Heart right ventricle (tissue), 16 donors: ENCODE results near the gene RPA1. TPM values are rescaled to one million over a fixed set of nuclear protein-coding genes. Genes with fewer than 3 reads are reported as not detected.

Experiments
- ATAC-seq, 8 donors: fragments of 200-7000 bp; cut with Tn5 transposase; one replicate each; pipeline ENCODE4 v1.9.1; 2020; ENCODE audit warnings: mild to moderate bottlenecking in 8 of 8, moderate library complexity in 8 of 8, moderate number of reproducible peaks in 1 of 8
- DNase-seq, 2 donors: peaks; one replicate each; pipeline ENCODE4 v3.0.0-alpha.2; 2020
- H3K27ac ChIP-seq, 10 donors: fragments of 200-600 bp; sonication (generic) in 2 of 10; one replicate each; pipeline versions ENCODE4 v1.5.0 to v1.8.0; 2020 to 2022; ENCODE audit warnings: mild to moderate bottlenecking in 3 of 10
- H3K27me3 ChIP-seq, 7 donors: fragments of 200-600 bp; one replicate each; pipeline ENCODE4 v1.8.0; 2021 to 2022; ENCODE audit warnings: mild to moderate bottlenecking in 2 of 7
- H3K36me3 ChIP-seq, 9 donors: fragments of 200-600 bp; sonication (generic) in 1 of 9; one replicate each; pipeline versions ENCODE4 v1.5.0 to v1.8.0; 2020 to 2022; ENCODE audit warnings: mild to moderate bottlenecking in 2 of 9
- H3K4me1 ChIP-seq, 9 donors: fragments of 200-600 bp; sonication (generic) in 1 of 9; one replicate each; pipeline versions ENCODE4 v1.5.0 to v1.8.0; 2020 to 2022; ENCODE audit warnings: mild to moderate bottlenecking in 4 of 9
- H3K4me3 ChIP-seq, 10 donors: fragments of 200-600 bp; sonication (generic) in 2 of 10; one replicate each; pipeline versions ENCODE4 v1.5.0 to v1.8.0; 2020 to 2022; ENCODE audit warnings: mild to moderate bottlenecking in 7 of 10, moderate library complexity in 2 of 10
- H3K9me3 ChIP-seq, 11 donors: fragments of 200-600 bp in 10 of 11; sonication (generic) in 2 of 11; one replicate each; pipeline versions ENCODE4 v1.5.0 to v1.8.0; 2013 to 2022; ENCODE audit warnings: mild to moderate bottlenecking in 2 of 11, control low read depth in 1 of 11, moderate library complexity in 1 of 11
- WGBS, 2 donors: extraction: QIAGEN DNeasy Blood & Tissue Kit; methylation state at CpG; one replicate each; pipeline ENCODE4 v1.1.7; 2013; ENCODE audit warnings: inconsistent platforms in 1 of 2; 5-methylcytosine and 5-hydroxymethylcytosine counted together
- intact Hi-C, 10 donors: fragments of 100-400 bp; cut with DNase I; formaldehyde crosslinking; loops; one replicate each; pipeline versions ENCODE4 v1.11.1 to v1.14.2; 2022
- polyA plus RNA-seq, 2 donors: library from polyadenylated mRNA; stranded (reverse); fragments of 200-250 nt; gene quantifications; one replicate each; pipeline ENCODE4 v1.2.3, GENCODE V29; 2013
- total RNA-seq, 10 donors: library from RNA; stranded (reverse); fragmentation: NEBNext Ultra II Directional in 3 of 10; extraction: Animal tissue kit (Norgen Biotek cat#: 25700) in 3 of 10; gene quantifications; one replicate each; pipeline versions ENCODE4 v1.2.1 to v1.2.4, GENCODE V29; 2021 to 2023
- TF ChIP-seq, protein P1 (sequence below), 9 donors: fragments of 200-600 bp; sonication (generic) in 2 of 9; IDR thresholded peaks; one replicate each; pipeline versions ENCODE4 v1.5.0 to v1.8.0; 2021 to 2022; ENCODE audit warnings: antibody characterized with exemption in 9 of 9, mild to moderate bottlenecking in 5 of 9, moderate library complexity in 1 of 9
- donor health status: Arrhythmogenic right ventricular cardiomyopathy.
- donor health status: ischemic (EF 13 %, LVEDD 7.1; RV severe dilation, severe dysfunction).
- donor health status: healthy with polysubstance abuse.
- donor health status: DM: no; HTN: yes; CAD: no.
- donor health status: DM: no; HTN: no; CAD: no.
- donor health status: ischemic (EF 25% LVEDD 6.9; RV normal size, moderate dysfunction).
- donor health status: ischemic (EF 25% LVEDD 5.7; RV mildly dilated, moderate dysfunction).
- donor health status: healthy.
- donor health status: DM: yes; HTN: yes; CAD: no.
- donor health status: Ischemic cardiomyopathy.
- donor health status: ischemic (EF 35%, LVEDD 5.7; RV mildly dilated, moderate dysfunction).
- donor health status: nonischemic (EF 11% LVEDD 7.7; RV severe dilation, severe dysfunction).
- donor health status: DM: yes; HTN: yes; CAD: no.
- donor health status: PGD.
- donor health status: ischemic (EF 29% LVEDD 5.4; RV normal size, mild dysfunction).
- donor health status: nonischemic (EF 23%, LVEDD 6.1; RV moderate dilation, normal function).

The RPA1 gene
- total and polyA plus RNA-seq, 12 donors: 7.2 to 96.6 (median 65.9) TPM

DNA sequence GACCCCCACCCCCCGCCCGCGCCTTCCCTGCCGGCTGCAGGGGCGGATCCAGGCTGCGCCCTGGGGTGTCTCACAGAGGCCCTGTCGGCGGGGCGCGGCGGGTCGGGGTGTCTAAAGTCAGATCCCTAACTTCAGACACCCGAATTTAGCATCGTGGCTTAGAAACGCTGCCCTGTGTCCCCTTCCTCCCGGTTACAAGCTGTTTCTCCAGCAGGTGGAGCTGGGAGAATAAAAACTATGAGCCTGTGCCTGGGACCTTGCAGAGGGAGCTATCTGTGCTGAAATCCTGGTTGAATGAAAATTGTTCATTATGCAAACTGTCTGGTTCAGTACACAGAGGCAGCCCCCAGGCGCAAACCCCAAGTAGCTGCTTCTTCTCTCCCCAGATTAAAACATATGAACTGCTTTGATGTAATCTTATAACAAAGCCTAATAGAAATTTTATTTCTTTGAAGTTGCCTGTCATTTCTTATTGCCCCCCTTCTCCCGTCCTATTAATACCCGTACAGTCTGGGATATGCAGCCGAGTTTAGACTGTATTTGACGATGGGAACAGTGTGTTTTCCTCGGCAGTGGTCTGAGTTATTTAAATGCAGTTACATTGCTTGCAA is 79.0 kb downstream of the RPA1 start:
- intact Hi-C loops: loop anchor here in 8 of 10 donors (1.0 to 10.0 kb wide), 6 partner anchors 116 to 376 kb away; partner anchors contain the start of genes OVCA2 (in 2 of the 8) and RTN4RL1 (in 1 of the 8)
- peaks cover 10 to 82% (median 49%) of the 10 kb centered on the region in 7 donors for H3K27me3 ChIP-seq
- peak in 1 of 2 donors; percentile 76 for DNase-seq

DNA sequence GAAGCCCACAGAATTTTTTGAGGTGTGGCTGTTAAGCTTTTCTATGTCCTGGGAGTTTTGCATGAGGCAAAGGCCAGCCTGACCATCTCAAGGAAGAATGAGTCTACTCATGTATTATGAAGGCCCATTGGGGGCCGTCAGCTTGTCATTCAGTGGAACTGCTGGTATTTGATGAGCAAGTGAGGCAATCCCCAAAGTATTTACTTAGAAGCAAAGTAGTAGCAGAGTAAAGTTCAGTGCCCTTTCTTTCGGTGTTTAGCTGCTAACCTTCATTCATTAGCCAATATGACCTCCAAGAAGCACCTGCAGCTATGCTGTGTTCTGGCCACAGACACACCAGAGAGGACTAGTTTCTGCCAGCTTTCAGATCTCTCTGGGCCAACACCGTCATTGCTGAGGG is 80.2 kb downstream of the RPA1 start:
- Histone ChIP-seq H3K4me3 (no peak overlapping the region), H3K27me3 (peaks cover 10 to 78% (median 49%) of the 10 kb centered on the region in 7 donors), H3K4me1 (peaks cover 3 to 21% (median 13%) of the 10 kb centered on the region in 9 donors), H3K27ac (no peak overlapping the region), H3K36me3 (no peaks in the 10 kb centered on the region), H3K9me3 (no peaks in the 10 kb centered on the region)
- intact Hi-C loops: loop anchor here in 9 of 10 donors (2.0 to 10.0 kb wide), 6 partner anchors 117 to 375 kb away; partner anchors contain the start of genes OVCA2 (in 2 of the 9) and RTN4RL1 (in 1 of the 9)
- no peak for ATAC-seq
- DNase-seq: no peak
- WGBS, 2 donors: 71 to 83% methylated on average over 3 of the region's 3 CpGs
- TF ChIP-seq, protein P1, sequence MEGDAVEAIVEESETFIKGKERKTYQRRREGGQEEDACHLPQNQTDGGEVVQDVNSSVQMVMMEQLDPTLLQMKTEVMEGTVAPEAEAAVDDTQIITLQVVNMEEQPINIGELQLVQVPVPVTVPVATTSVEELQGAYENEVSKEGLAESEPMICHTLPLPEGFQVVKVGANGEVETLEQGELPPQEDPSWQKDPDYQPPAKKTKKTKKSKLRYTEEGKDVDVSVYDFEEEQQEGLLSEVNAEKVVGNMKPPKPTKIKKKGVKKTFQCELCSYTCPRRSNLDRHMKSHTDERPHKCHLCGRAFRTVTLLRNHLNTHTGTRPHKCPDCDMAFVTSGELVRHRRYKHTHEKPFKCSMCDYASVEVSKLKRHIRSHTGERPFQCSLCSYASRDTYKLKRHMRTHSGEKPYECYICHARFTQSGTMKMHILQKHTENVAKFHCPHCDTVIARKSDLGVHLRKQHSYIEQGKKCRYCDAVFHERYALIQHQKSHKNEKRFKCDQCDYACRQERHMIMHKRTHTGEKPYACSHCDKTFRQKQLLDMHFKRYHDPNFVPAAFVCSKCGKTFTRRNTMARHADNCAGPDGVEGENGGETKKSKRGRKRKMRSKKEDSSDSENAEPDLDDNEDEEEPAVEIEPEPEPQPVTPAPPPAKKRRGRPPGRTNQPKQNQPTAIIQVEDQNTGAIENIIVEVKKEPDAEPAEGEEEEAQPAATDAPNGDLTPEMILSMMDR (IDR thresholded peaks at IDR 0.05): no peak

More for the DNA sequence above, 79.0 kb downstream of the RPA1 start:
- Histone ChIP-seq H3K36me3 (no peaks in the 10 kb centered on the region), H3K27ac (no peak overlapping the region), H3K9me3 (no peaks in the 10 kb centered on the region), H3K4me3 (peak overlapping the region in 8 of 10 donors; percentile 14 to 48 (median 33)), H3K4me1 (peaks cover 3 to 29% (median 13%) of the 10 kb centered on the region in 9 donors)
- TF ChIP-seq, protein P1 (IDR thresholded peaks at IDR 0.05): peak; percentile 48 to 89 (median 73)
- ATAC-seq: peak; percentile 61 to 89 (median 86)
- 3 to 6% methylated on average over 22 of the region's 22 CpGs for WGBS, 2 donors

DNA sequence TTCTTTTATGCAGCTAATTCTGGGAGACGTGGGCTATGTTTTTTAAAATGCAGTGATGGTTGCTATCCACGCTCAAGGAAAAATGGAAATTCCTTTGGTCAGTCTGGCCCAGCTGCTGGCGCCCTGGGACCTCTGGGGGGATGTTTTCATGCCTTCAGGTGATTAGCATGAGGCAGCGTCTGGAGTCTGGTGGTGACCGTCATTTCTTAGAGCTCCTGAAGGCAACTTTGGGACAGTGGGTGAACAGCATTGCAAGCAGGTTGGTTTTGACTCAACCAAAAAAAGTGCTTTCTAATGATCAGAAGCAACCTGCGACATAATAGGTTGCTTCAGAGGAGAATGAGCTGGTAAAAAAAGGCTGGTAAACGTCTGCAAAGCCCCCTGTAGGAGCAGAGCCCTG is 82.3 kb downstream of the RPA1 start:
- H3K27ac ChIP-seq: no peak overlapping the region

DNA sequence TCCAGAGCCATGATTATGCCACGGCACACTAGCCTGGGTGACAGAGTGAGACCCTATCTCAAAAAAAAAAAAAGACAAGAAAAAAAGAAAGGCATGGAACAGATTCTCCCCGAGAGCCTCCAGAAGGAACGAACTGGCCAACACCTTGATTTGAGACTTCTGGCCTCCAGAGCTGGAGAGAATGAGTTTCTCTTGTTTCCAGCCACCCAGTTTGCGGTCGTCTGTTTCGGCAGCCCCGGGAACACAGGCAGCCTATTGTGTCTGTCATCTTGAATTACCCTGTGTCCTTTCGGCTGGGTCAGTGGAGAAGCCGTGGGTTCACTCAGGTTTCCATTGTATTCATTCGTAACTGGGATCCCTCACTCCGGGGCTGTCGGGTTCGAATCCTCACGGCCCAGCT is 83.9 kb downstream of the RPA1 start:
- TF ChIP-seq, protein P1 (IDR thresholded peaks at IDR 0.05): no peak
- ATAC-seq (no peak), DNase-seq (no peak)
- intact Hi-C loops: loop anchor here in 2 of 10 donors (5.0 to 10.0 kb wide), 2 partner anchors 114 to 361 kb away; partner anchors contain the start of gene RTN4RL1 (in 1 of the 2)
- Histone ChIP-seq H3K27ac (no peak overlapping the region), H3K4me1 (peaks cover 0 to 5% (median 2%) of the 10 kb centered on the region in 9 donors), H3K36me3 (no peaks in the 10 kb centered on the region), H3K4me3 (no peak overlapping the region), H3K9me3 (no peaks in the 10 kb centered on the region), H3K27me3 (peaks cover 0 to 46% (median 29%) of the 10 kb centered on the region in 7 donors)
- WGBS, 2 donors: 86 to 93% methylated on average over 14 of the region's 14 CpGs

More for the DNA sequence above, 82.3 kb downstream of the RPA1 start:
- ATAC-seq (no peak), DNase-seq (no peak)
- H3K4me3 ChIP-seq: no peak overlapping the region
- H3K27me3 ChIP-seq: peaks cover 10 to 61% (median 44%) of the 10 kb centered on the region in 7 donors
- WGBS, 2 donors: 50 to 67% methylated on average over 7 of the region's 7 CpGs
- TF ChIP-seq, protein P1 (IDR thresholded peaks at IDR 0.05): no peak
- no peaks in the 10 kb centered on the region for H3K36me3 ChIP-seq
- intact Hi-C loops: loop anchor here in 2 of 10 donors (5.0 to 10.0 kb wide), 2 partner anchors 115 to 363 kb away; partner anchors contain the start of gene RTN4RL1 (in 1 of the 2)
- peaks cover 3 to 14% (median 10%) of the 10 kb centered on the region in 9 donors for H3K4me1 ChIP-seq
- no peaks in the 10 kb centered on the region for H3K9me3 ChIP-seq
